Measurements from ENCODE around the gene TRUB2. TPM values are rescaled to one million over a fixed set of nuclear protein-coding genes. Genes with fewer than 3 reads are reported as not detected.

Gene TRUB2
- total and polyA plus RNA-seq, 2 of the 13 experiments (the other 11 are each of a cell fraction or from before 2014, with no cell fraction given) = 22.3 to 41.2 TPM

GRCh38 chr9:128276008-128276573, 46.2 kb downstream of the TRUB2 start, which contains the start of gene SWI5 (continued):
- TF ChIP-seq AHDC1 (CRISPR knock-in tag; IDR thresholded peaks at IDR 0.05; ENCODE audit: borderline replicate concordance) (no peak), ZUFSP (CRISPR knock-in tag; IDR thresholded peaks at IDR 0.05; ENCODE audit: borderline replicate concordance) (no peak), RFXAP (CRISPR knock-in tag; IDR thresholded peaks at IDR 0.05; ENCODE audit: borderline replicate concordance) (no peak), KDM5A (IDR thresholded peaks at IDR 0.05; ENCODE audit: borderline replicate concordance, low read length) (no peak), SIN3B (IDR thresholded peaks at IDR 0.05; ENCODE audit: low read length) (no peak), ZBTB34 (CRISPR knock-in tag; IDR thresholded peaks at IDR 0.05) (no peak), SMC3 (IDR thresholded peaks at IDR 0.05; ENCODE audit: low read length) (no peak), FOXA3 (CRISPR knock-in tag; IDR thresholded peaks at IDR 0.05) (no peak), JUND (CRISPR knock-in tag; IDR thresholded peaks at IDR 0.05) (no peak), THAP11 (CRISPR knock-in tag; IDR thresholded peaks at IDR 0.05) (peak; percentile 81), ELF4 (CRISPR knock-in tag; IDR thresholded peaks at IDR 0.05; ENCODE audit: borderline replicate concordance) (no peak)
- TF ChIP-seq, protein P1, sequence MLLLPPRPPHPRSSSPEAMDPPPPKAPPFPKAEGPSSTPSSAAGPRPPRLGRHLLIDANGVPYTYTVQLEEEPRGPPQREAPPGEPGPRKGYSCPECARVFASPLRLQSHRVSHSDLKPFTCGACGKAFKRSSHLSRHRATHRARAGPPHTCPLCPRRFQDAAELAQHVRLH (CRISPR knock-in tag; IDR thresholded peaks at IDR 0.05; ENCODE audit: borderline replicate concordance, low read depth) = no peak
- TF ChIP-seq, protein P2, sequence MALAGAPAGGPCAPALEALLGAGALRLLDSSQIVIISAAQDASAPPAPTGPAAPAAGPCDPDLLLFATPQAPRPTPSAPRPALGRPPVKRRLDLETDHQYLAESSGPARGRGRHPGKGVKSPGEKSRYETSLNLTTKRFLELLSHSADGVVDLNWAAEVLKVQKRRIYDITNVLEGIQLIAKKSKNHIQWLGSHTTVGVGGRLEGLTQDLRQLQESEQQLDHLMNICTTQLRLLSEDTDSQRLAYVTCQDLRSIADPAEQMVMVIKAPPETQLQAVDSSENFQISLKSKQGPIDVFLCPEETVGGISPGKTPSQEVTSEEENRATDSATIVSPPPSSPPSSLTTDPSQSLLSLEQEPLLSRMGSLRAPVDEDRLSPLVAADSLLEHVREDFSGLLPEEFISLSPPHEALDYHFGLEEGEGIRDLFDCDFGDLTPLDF (CRISPR knock-in tag; IDR thresholded peaks at IDR 0.05) = peak; percentile 34; the same call in 1 of the 2 replicates
- TF ChIP-seq, protein P3, sequence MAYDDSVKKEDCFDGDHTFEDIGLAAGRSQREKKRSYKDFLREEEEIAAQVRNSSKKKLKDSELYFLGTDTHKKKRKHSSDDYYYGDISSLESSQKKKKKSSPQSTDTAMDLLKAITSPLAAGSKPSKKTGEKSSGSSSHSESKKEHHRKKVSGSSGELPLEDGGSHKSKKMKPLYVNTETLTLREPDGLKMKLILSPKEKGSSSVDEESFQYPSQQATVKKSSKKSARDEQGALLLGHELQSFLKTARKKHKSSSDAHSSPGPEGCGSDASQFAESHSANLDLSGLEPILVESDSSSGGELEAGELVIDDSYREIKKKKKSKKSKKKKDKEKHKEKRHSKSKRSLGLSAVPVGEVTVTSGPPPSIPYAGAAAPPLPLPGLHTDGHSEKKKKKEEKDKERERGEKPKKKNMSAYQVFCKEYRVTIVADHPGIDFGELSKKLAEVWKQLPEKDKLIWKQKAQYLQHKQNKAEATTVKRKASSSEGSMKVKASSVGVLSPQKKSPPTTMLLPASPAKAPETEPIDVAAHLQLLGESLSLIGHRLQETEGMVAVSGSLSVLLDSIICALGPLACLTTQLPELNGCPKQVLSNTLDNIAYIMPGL (CRISPR knock-in tag; IDR thresholded peaks at IDR 0.05; ENCODE audit: borderline replicate concordance in 1 of 2, low read depth in 1 of 2) = peak; percentile 40 to 58; a peak in 2 of 4 replicates
- TF ChIP-seq, protein P4, sequence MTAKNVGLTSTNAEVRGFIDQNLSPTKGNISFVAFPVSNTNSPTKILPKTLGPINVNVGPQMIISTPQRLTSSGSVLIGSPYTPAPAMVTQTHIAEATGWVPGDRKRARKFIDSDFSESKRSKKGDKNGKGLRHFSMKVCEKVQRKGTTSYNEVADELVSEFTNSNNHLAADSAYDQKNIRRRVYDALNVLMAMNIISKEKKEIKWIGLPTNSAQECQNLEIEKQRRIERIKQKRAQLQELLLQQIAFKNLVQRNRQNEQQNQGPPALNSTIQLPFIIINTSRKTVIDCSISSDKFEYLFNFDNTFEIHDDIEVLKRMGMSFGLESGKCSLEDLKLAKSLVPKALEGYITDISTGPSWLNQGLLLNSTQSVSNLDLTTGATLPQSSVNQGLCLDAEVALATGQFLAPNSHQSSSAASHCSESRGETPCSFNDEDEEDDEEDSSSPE (CRISPR knock-in tag; IDR thresholded peaks at IDR 0.05) = 0 out of 2 replicates have a peak, but pooled peaks have one; percentile 52
